HG03520 (cell line): Measurements from ENCODE around the gene EIF2AK3.
A peak's percentile ranks its signal among the peaks of the same experiment; 100 is the strongest.

ENCODE experiments used
- ATAC-seq: cut with Tn5 transposase; IDR thresholded peaks from one replicate; pipeline ENCODE4 v1.9.1; 2021; ENCODE audit warnings: mild to moderate bottlenecking, moderate library complexity; ENCODE audit not compliant: unreplicated experiment

The EIF2AK3 gene

GRCh38 chr2:88545118-88545517, 82.1 kb downstream of the EIF2AK3 start:
- peak; percentile 46 for ATAC-seq

- no peak for ATAC-seq
These were observed 83.7 kb downstream of the EIF2AK3 start for GRCh38 chr2:88543541-88544057.

GRCh38 chr2:88542668-88543067, 84.6 kb downstream of the EIF2AK3 start:
- no peak for ATAC-seq

- ATAC-seq: no peak
These were observed 86.9 kb downstream of the EIF2AK3 start for GRCh38 chr2:88540346-88540745.

- no peak for ATAC-seq
These were observed 88.8 kb downstream of the EIF2AK3 start for GRCh38 chr2:88538362-88538917.

DNA sequence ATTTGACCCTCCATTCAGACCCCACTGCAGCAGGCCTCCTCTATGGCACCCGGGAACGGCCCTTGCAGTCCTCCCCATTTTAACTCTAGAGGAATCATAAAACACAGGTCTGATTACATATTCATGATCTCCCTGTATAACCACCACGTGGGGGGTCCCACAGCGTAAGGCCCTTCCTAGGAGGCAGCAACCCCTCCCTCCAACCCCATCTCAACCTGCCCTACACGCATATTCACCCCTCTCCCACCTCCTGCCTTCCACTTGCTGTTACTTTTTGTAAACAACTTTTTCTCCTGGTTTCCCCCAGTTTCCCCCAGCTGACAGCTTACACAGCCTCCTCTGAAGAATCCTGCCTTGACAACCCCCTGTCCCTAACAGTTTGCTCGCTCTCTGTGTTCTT, 89.6 kb downstream of the EIF2AK3 start:
- no peak for ATAC-seq

GRCh38 chr2:88530081-88530480, 97.2 kb downstream of the EIF2AK3 start:
- no peak for ATAC-seq

- ATAC-seq: no peak
These were observed 105.7 kb downstream of the EIF2AK3 start for GRCh38 chr2:88521445-88522073.

DNA sequence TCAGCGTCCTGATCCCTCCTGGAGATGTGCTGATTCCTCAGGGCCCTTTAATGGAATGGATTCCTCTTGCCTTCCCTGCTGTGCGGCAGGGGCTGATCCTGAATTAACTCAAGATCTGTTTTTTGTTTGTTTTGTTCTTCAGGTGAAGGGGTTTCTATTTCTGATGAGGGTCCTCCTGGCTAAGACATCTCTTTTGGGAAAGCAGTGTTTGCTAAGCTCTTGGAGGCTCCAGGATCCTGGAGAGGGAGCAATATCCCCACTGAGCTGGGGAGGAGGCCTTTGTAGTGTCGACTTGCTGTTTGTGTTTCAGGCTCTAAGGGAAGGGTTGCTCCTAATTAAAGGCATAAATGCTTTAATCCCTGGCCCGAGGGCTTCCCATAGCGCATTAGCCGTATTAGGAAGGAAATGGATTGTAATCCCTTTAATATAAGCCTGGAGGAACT, 109.5 kb downstream of the EIF2AK3 start:
- ATAC-seq: no peak
